IMR-90 (cell line): ENCODE measurements around the gene VCL. TPM values are rescaled to one million over a fixed set of nuclear protein-coding genes. Genes with fewer than 3 reads are reported as not detected.

Source experiments
- BHLHE40 ChIP-seq: fragments of 150-350 bp; IDR thresholded peaks from 2 replicates; pipeline ENCODE4 v1.6.1; 2016; ENCODE audit warnings: mild to moderate bottlenecking, low read depth, low read length
- FOS ChIP-seq: fragments of 150-350 bp; IDR thresholded peaks from 2 replicates; pipeline ENCODE4 v1.6.1; 2016; ENCODE audit warnings: low read depth, low read length
- MAFK ChIP-seq: IDR thresholded peaks from 2 replicates; pipeline ENCODE4 v1.6.1; 2012; ENCODE audit warnings: low read depth, low read length, improper control_type of control experiment
- MAZ ChIP-seq: IDR thresholded peaks from 2 replicates; pipeline ENCODE4 v1.6.1; 2012; ENCODE audit warnings: low read depth, mild to moderate bottlenecking, low read length, improper control_type of control experiment, moderate library complexity, borderline replicate concordance
- RAD21 ChIP-seq: IDR thresholded peaks from 2 replicates; pipeline ENCODE4 v1.6.1; 2012; ENCODE audit warnings: low read length, improper control_type of control experiment
- RCOR1 ChIP-seq: IDR thresholded peaks from 2 replicates; pipeline ENCODE4 v1.6.1; 2012; ENCODE audit warnings: mild to moderate bottlenecking, low read length, improper control_type of control experiment; ENCODE audit not compliant: insufficient replicate concordance
- polyA plus RNA-seq, 3 experiments: library from polyadenylated mRNA; depleted of rRNA; stranded (reverse); fragments of >200 nt; gene quantifications; 2 replicates each; pipeline ENCODE4 v1.2.3, GENCODE V29; 2012; ENCODE audit warnings: low replicate concordance in 1 of 3
- total RNA-seq: library from RNA; depleted of rRNA; stranded (reverse); fragments of >200 nt; gene quantifications from 2 replicates; pipeline ENCODE4 v1.2.3, GENCODE V29; 2012

The VCL gene
- total and polyA plus RNA-seq, 2 of the 4 experiments (the other 2 are of a cell fraction), result 227 to 283 TPM

DNA sequence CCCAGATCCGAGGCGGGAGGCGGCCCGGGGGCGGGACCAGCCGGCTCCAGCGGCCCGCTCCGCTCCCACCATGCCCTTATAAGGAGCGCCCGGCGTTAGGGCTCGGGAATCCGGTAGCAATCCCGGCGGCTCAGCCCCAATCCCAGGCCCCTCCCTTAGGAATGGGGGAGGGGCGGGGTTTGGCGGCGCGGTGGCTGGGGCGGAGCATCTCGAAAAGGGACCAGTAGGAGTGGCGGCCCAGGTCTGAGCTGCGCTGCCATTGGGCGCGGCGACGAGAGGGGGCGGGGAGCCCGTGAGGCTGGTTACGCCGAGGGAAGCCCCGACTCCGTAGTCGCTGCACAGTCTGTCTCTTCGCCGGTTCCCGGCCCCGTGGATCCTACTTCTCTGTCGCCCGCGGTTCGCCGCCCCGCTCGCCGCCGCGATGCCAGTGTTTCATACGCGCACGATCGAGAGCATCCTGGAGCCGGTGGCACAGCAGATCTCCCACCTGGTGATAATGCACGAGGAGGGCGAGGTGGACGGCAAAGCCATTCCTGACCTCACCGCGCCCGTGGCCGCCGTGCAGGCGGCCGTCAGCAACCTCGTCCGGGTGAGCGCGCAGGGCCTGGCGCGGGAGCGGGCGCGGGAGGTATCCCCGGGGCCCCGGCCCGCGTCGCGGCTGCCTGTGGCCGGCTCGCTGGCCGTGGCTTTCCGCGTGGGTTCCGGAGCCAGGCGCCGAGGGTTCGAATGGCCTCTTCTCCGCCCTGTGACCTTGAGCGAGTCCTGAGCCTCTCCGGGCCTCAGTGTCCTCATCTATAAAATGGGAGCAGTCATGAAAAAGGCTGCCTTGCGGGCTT lies at the start of gene VCL (continued):
- TF ChIP-seq BHLHE40 (no peak), RAD21 (0 out of 2 replicates have a peak, but pooled peaks have one; percentile 12), FOS (peak; percentile 24; the same call in 1 of the 2 replicates), MAZ (peak; percentile 100), RCOR1 (peak; percentile 47), MAFK (no peak)
